Measurements from ENCODE around the gene NDUFA5.

DNA sequence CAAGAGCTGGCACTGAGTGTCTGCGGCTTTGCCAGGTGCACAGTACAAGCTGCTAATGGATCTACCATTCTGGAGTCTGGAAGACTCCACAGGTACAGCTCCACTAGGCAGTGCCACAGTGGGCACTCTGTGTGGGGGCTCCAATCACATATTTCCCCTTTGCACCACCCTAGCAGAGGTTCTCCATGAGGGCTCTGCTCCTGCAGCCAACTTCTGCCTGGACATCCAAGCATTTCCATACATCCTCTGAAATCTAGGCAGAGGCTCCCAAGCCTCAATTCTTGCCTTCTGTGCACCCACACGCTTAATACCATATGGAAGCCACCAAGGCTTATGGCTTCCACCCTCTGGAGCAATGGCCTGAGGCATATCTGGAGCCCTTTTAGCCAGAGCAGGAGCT is 52.4 kb downstream of the NDUFA5 start:
- TF ChIP-seq POLR2AphosphoS5 (IDR thresholded peaks at IDR 0.05; ENCODE audit: borderline replicate concordance, low read depth, low read length) (no peak), EZH2 (IDR thresholded peaks at IDR 0.05) (no peak)
